PC-3 (cell line): ENCODE measurements around the gene OR2Y1. TPM values are rescaled to one million over a fixed set of nuclear protein-coding genes. Genes with fewer than 3 reads are reported as not detected.
A peak's percentile ranks its signal among the peaks of the same experiment; 100 is the strongest.

Source experiments
- ATAC-seq: fragments of 200-7000 bp; cut with Tn5 transposase; 2 replicates; pipeline ENCODE4 v1.9.1; 2020; ENCODE audit warnings: mild to moderate bottlenecking, moderate library complexity
- BruUV-seq: library from RNA; stranded (reverse); fragments of 400-500 nt; replicated peaks from 2 replicates; lab custom pipeline; 2021; lab: Mats Ljungman, UMichigan
- CTCF ChIA-PET: fragments of 300-600 bp; sonication (Branson Sonifier 250); formaldehyde crosslinking; loops from one replicate; lab custom pipeline; 2022; ENCODE audit warnings: antibody characterized with exemption; lab: Charles Lee
- POLR2A ChIA-PET: fragments of 300-600 bp; sonication (Branson Sonifier 250); formaldehyde crosslinking; loops from one replicate; lab custom pipeline; 2022; ENCODE audit warnings: antibody characterized with exemption; ENCODE audit not compliant: unreplicated experiment; lab: Charles Lee
- DNase-seq: peaks from one replicate; pipeline ENCODE4 v3.0.0-alpha.2; 2015
- H2AFZ ChIP-seq: fragments of 300-600 bp; sonication (generic); 2 replicates; pipeline ENCODE4 v1.6.0; 2016; ENCODE audit warnings: antibody characterized with exemption, low read length
- H3F3A ChIP-seq: fragments of 300-600 bp; sonication (generic); one replicate; pipeline ENCODE4 v1.6.0; 2017; ENCODE audit warnings: antibody characterized with exemption, low read length, control low read depth, mild to moderate bottlenecking; ENCODE audit not compliant: unreplicated experiment
- H3K27ac ChIP-seq: fragments of 300-600 bp; sonication (generic); 2 replicates; pipeline ENCODE4 v1.5.1; 2016; ENCODE audit warnings: mild to moderate bottlenecking, low read length
- H3K27me3 ChIP-seq: fragments of 300-600 bp; sonication (generic); 2 replicates; pipeline ENCODE4 v1.6.1; 2016; ENCODE audit warnings: low read length, mixed read lengths
- H3K36me3 ChIP-seq: fragments of 300-600 bp; sonication (generic); 2 replicates; pipeline ENCODE4 v1.6.1; 2016; ENCODE audit warnings: low read depth, mixed run types, low read length, mixed read lengths
- H3K4me1 ChIP-seq: fragments of 300-600 bp; sonication (generic); 2 replicates; pipeline ENCODE4 v1.5.1; 2016; ENCODE audit warnings: low read length; ENCODE audit not compliant: insufficient read depth
- H3K4me2 ChIP-seq: fragments of 300-600 bp; sonication (generic); 2 replicates; pipeline ENCODE4 v1.6.0; 2016; ENCODE audit warnings: low read length
- H3K4me3 ChIP-seq: fragments of 300-600 bp; sonication (generic); 2 replicates; pipeline ENCODE4 v1.5.1; 2016; ENCODE audit warnings: mild to moderate bottlenecking, low read length, mixed read lengths
- H3K79me2 ChIP-seq: fragments of 300-600 bp; sonication (generic); 2 replicates; pipeline ENCODE4 v1.6.1; 2017; ENCODE audit warnings: low read length, mixed read lengths
- H3K9ac ChIP-seq: fragments of 300-600 bp; sonication (generic); 2 replicates; pipeline ENCODE4 v1.6.0; 2016; ENCODE audit warnings: mild to moderate bottlenecking, low read length
- H3K9me2 ChIP-seq: fragments of 300-600 bp; sonication (generic); replicated peaks from 2 replicates; pipeline ENCODE4 v1.6.1; 2016; ENCODE audit warnings: mixed run types, low read length, mixed read lengths
- H3K9me3 ChIP-seq: fragments of 300-600 bp; sonication (generic); 2 replicates; pipeline ENCODE4 v1.6.1; 2016; ENCODE audit warnings: low read length, mixed read lengths
- H4K20me1 ChIP-seq: fragments of 300-600 bp; sonication (generic); 2 replicates; pipeline ENCODE4 v1.6.1; 2016; ENCODE audit warnings: low read length, mixed read lengths
- CTCF ChIP-seq: fragments of 300-600 bp; sonication (generic); conservative IDR thresholded peaks from 2 replicates; pipeline ENCODE4 v1.5.1; 2017; ENCODE audit warnings: antibody characterized with exemption, low read depth, mild to moderate bottlenecking, low read length
- EZH2 ChIP-seq: fragments of 300-600 bp; sonication (generic); IDR thresholded peaks from one replicate; pipeline ENCODE4 v1.6.1; 2017; ENCODE audit warnings: antibody characterized with exemption, mild to moderate bottlenecking, low read length; ENCODE audit not compliant: unreplicated experiment
- EZH2phosphoT487 ChIP-seq: fragments of 300-600 bp; sonication (generic); IDR thresholded peaks from 2 replicates; pipeline ENCODE4 v1.6.1; 2018; ENCODE audit warnings: mild to moderate bottlenecking, antibody characterized with exemption, low read length, borderline replicate concordance
- intact Hi-C: fragments of 100-400 bp; cut with micrococcal nuclease; formaldehyde crosslinking; loops from 2 replicates; pipeline ENCODE4 v1.9.0; 2023
- total RNA-seq: library from RNA; depleted of rRNA; stranded (reverse); fragments of >200 nt; gene quantifications from 2 replicates; pipeline ENCODE4 v1.2.3, GENCODE V29; 2014

OR2Y1 gene
- total RNA-seq, 1 experiment from 2014 or later, result not detected

- H3K9me3 ChIP-seq, result no peaks in the 10 kb centered on the region
- no peak overlapping the region for H3K27ac ChIP-seq
- no peaks in the 10 kb centered on the region for H4K20me1 ChIP-seq
- DNase-seq (peak; percentile 86), ATAC-seq (peak; percentile 56)
- intact Hi-C loops, result no loop called here
- no peaks in the 10 kb centered on the region for H3K36me3 ChIP-seq
- no peaks in the 10 kb centered on the region for H3K79me2 ChIP-seq
- peaks cover 78% of the 10 kb centered on the region for H3K27me3 ChIP-seq
- TF ChIP-seq CTCF (peak; percentile 94), EZH2 (no peak)
- no peaks in the 10 kb centered on the region for H3K9me2 ChIP-seq
- H3K4me2 ChIP-seq, result no peak overlapping the region
- H3K4me3 ChIP-seq, result no peak overlapping the region
- CTCF ChIA-PET, result interaction anchor here (0.6 to 1.0 kb wide), 3 partner anchors 14 to 144 kb away, joined by 3 to 4 read pairs (median 4); no protein-coding TSS in a partner anchor
- H3K9ac ChIP-seq, result no peak overlapping the region
- H3K4me1 ChIP-seq, result no peaks in the 10 kb centered on the region
- BruUV-seq, result no TSS peak
- H3F3A ChIP-seq, result no peaks in the 10 kb centered on the region
- POLR2A ChIA-PET, result interaction anchor here (0.7 kb wide), 1 partner anchor 18 kb away, joined by 3 read pairs; no protein-coding TSS in a partner anchor
- no peak overlapping the region for H2AFZ ChIP-seq
Observed at GRCh38 chr5:180718810-180719453, 20.9 kb downstream of the OR2Y1 start.

GRCh38 chr5:180717989-180718388 lies 21.9 kb downstream of the OR2Y1 start:
- CTCF ChIA-PET, result no interaction called here
- POLR2A ChIA-PET, result no interaction called here

More at GRCh38 chr5:180717989-180718388, 21.9 kb downstream of the OR2Y1 start:
- H3F3A ChIP-seq, result no peaks in the 10 kb centered on the region
- H2AFZ ChIP-seq, result no peak overlapping the region
- H3K27ac ChIP-seq, result no peak overlapping the region
- H3K4me2 ChIP-seq, result no peak overlapping the region
- no peaks in the 10 kb centered on the region for H3K36me3 ChIP-seq
- TF ChIP-seq EZH2 (no peak), CTCF (no peak), EZH2phosphoT487 (no peak)
- no peaks in the 10 kb centered on the region for H3K9me3 ChIP-seq
- H3K4me1 ChIP-seq, result no peaks in the 10 kb centered on the region
- H3K9ac ChIP-seq, result no peak overlapping the region
- H3K4me3 ChIP-seq, result no peak overlapping the region
- H3K79me2 ChIP-seq, result no peaks in the 10 kb centered on the region
- intact Hi-C loops, result no loop called here
- peaks cover 80% of the 10 kb centered on the region for H3K27me3 ChIP-seq
- H3K9me2 ChIP-seq, result no peaks in the 10 kb centered on the region
- DNase-seq, result no peak
- no peaks in the 10 kb centered on the region for H4K20me1 ChIP-seq
- no peak for ATAC-seq
- BruUV-seq, result no TSS peak
